Keratinocyte (primary cell): Measurements from ENCODE around the gene RIN3. TPM values are rescaled to one million over a fixed set of nuclear protein-coding genes. Genes with fewer than 3 reads are reported as not detected.

Experiments
- DNase-seq: peaks from one replicate; pipeline ENCODE4 v3.0.0-alpha.2; 2011; ENCODE audit warnings: low read depth, missing footprints, low spot score
- FAIRE-seq: peaks from 2 replicates; lab custom pipeline; 2011; peaks lifted over from hg19 to GRCh38; lab: Jason Lieb, UNC
- H2AFZ ChIP-seq: 2 replicates; pipeline ENCODE4 v1.6.0; 2012; ENCODE audit warnings: low read length, control low read depth, inconsistent platforms; ENCODE audit not compliant: control insufficient read depth
- H3K27ac ChIP-seq: 2 replicates; pipeline ENCODE4 v1.5.1; 2011; ENCODE audit warnings: low read length; ENCODE audit not compliant: control insufficient read depth, insufficient read depth
- H3K27me3 ChIP-seq: 3 replicates; pipeline ENCODE4 v1.6.0; 2011; ENCODE audit warnings: low read length; ENCODE audit not compliant: control insufficient read depth, insufficient read depth; ENCODE audit errors: extremely low read depth
- H3K36me3 ChIP-seq, 2 experiments: 2 replicates in 1 of 2; 3 replicates in 1 of 2; pipeline ENCODE4 v1.5.1; 2011; ENCODE audit warnings: low read length in 2 of 2, mild to moderate bottlenecking in 1 of 2; ENCODE audit not compliant: control insufficient read depth in 2 of 2, insufficient read depth in 2 of 2; ENCODE audit errors: extremely low read depth in 1 of 2
- H3K4me1 ChIP-seq: 3 replicates; pipeline ENCODE4 v1.5.1; 2011; ENCODE audit warnings: low read length; ENCODE audit not compliant: control insufficient read depth, insufficient read depth; ENCODE audit errors: extremely low read depth
- H3K4me2 ChIP-seq: 3 replicates; pipeline ENCODE4 v1.6.0; 2011; ENCODE audit warnings: low read depth, low read length; ENCODE audit not compliant: control insufficient read depth, insufficient read depth; ENCODE audit errors: extremely low read depth
- H3K4me3 ChIP-seq, 3 experiments: fragments of 200-600 bp in 1 of 3; sonication (generic) in 1 of 3; 2 replicates in 2 of 3; 3 replicates in 1 of 3; pipeline ENCODE4 v1.5.1; 2011 to 2016; ENCODE audit warnings: low read length in 3 of 3, mild to moderate bottlenecking in 3 of 3, control low read depth in 2 of 3, inconsistent platforms in 1 of 3, low read depth in 1 of 3, mixed read lengths in 1 of 3, mixed run types in 1 of 3, moderate library complexity in 1 of 3; ENCODE audit not compliant: control insufficient read depth in 2 of 3, insufficient read depth in 2 of 3; ENCODE audit errors: extremely low read depth in 1 of 3
- H3K79me2 ChIP-seq: 2 replicates; pipeline ENCODE4 v1.6.0; 2012; ENCODE audit warnings: low read length; ENCODE audit not compliant: control insufficient read depth, insufficient read depth
- H3K9ac ChIP-seq: 3 replicates; pipeline ENCODE4 v1.6.0; 2011; ENCODE audit warnings: low read length; ENCODE audit not compliant: control insufficient read depth, insufficient read depth; ENCODE audit errors: extremely low read depth
- H3K9me1 ChIP-seq: 3 replicates; pipeline ENCODE4 v1.6.0; 2011; ENCODE audit warnings: low read length; ENCODE audit not compliant: control insufficient read depth, insufficient read depth; ENCODE audit errors: extremely low read depth
- H3K9me3 ChIP-seq: 2 replicates; pipeline ENCODE4 v1.5.1; 2012; ENCODE audit warnings: low read depth, low read length; ENCODE audit not compliant: control insufficient read depth
- H4K20me1 ChIP-seq: 3 replicates; pipeline ENCODE4 v1.6.0; 2011; ENCODE audit warnings: low read length; ENCODE audit not compliant: control insufficient read depth, insufficient read depth; ENCODE audit errors: extremely low read depth
- EZH2 ChIP-seq: IDR thresholded peaks from one replicate; pipeline ENCODE4 v1.6.1; 2012; ENCODE audit warnings: inconsistent platforms, mild to moderate bottlenecking, low read length, moderate library complexity
- dilution Hi-C: fragments of 300-500 bp; cut with MboI; formaldehyde crosslinking; loops from one replicate; pipeline ENCODE4 v1.7.0; 2020; ENCODE audit warnings: low sequenced_read_pairs; ENCODE audit not compliant: extremely low pct_ligation_motif_present
- polyA plus RNA-seq, 5 experiments: library from polyadenylated mRNA; depleted of rRNA in 3 of 5; stranded (reverse) in 3 of 5; stranded (forward) in 1 of 5; unstranded in 1 of 5; fragments of >200 nt; gene quantifications; 1 replicate in 1 of 5; 2 replicates in 3 of 5; 3 replicates in 1 of 5; pipeline versions ENCODE4 v1.2.1 to v1.2.3, GENCODE V29; 2011 to 2012; ENCODE audit warnings: missing spikeins in 2 of 5, low read depth in 1 of 5, low replicate concordance in 1 of 5
- TF ChIP-seq, protein P1 (sequence below), 3 experiments: IDR thresholded peaks in 1 of 3; conservative IDR thresholded peaks in 1 of 3; optimal IDR thresholded peaks in 1 of 3; 2 replicates in 2 of 3; 3 replicates in 1 of 3; pipeline versions ENCODE3 to v1.5.1; 2011; ENCODE audit warnings: low read length in 3 of 3, mild to moderate bottlenecking in 3 of 3, moderate library complexity in 2 of 3, control low read depth in 1 of 3, inconsistent platforms in 1 of 3; ENCODE audit not compliant: insufficient read depth in 2 of 3; ENCODE audit errors: extremely low read depth in 1 of 3

Gene RIN3
- polyA plus RNA-seq, 1 donor (not counting 4 experiments of a cell fraction or from before 2014, with no cell fraction given): 1.2 TPM

DNA sequence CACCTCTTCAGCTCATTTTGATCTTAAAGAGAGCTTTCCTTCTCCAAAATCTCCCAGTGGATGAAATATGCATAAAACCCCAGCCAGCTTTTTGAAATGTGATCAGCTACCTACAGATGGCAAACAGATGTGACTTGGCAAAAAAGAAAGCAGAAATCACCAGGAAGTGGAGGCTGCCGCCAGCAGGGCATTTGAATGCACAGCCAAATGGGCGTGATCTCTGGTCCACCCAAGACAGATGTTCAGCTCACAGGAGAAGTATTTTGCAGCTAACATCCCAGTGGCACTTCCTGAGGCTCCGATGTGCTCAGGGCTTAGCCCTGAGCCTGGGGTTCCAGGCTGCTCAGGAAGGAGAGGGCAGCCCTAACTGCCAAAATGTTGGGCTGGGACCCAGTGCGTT, 156.6 kb downstream of the RIN3 start:
- FAIRE-seq (no peak), DNase-seq (no peak)
- H3K36me3 ChIP-seq: no peaks in the 10 kb centered on the region
- H3K27me3 ChIP-seq: no peaks in the 10 kb centered on the region
- no peaks in the 10 kb centered on the region for H4K20me1 ChIP-seq
- H3K4me3 ChIP-seq: no peak overlapping the region
- H3K4me1 ChIP-seq: no peaks in the 10 kb centered on the region
- no peak overlapping the region for H3K27ac ChIP-seq
- no peak overlapping the region for H2AFZ ChIP-seq
- no peak overlapping the region for H3K4me2 ChIP-seq
- no peaks in the 10 kb centered on the region for H3K9me1 ChIP-seq
- no peaks in the 10 kb centered on the region for H3K9me3 ChIP-seq
- no peak overlapping the region for H3K9ac ChIP-seq
- no peaks in the 10 kb centered on the region for H3K79me2 ChIP-seq
- no peak for TF ChIP-seq EZH2
- TF ChIP-seq, protein P1, sequence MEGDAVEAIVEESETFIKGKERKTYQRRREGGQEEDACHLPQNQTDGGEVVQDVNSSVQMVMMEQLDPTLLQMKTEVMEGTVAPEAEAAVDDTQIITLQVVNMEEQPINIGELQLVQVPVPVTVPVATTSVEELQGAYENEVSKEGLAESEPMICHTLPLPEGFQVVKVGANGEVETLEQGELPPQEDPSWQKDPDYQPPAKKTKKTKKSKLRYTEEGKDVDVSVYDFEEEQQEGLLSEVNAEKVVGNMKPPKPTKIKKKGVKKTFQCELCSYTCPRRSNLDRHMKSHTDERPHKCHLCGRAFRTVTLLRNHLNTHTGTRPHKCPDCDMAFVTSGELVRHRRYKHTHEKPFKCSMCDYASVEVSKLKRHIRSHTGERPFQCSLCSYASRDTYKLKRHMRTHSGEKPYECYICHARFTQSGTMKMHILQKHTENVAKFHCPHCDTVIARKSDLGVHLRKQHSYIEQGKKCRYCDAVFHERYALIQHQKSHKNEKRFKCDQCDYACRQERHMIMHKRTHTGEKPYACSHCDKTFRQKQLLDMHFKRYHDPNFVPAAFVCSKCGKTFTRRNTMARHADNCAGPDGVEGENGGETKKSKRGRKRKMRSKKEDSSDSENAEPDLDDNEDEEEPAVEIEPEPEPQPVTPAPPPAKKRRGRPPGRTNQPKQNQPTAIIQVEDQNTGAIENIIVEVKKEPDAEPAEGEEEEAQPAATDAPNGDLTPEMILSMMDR (optimal IDR thresholded peaks at IDR 0.05 in 1 of 3, IDR thresholded peaks at IDR 0.05 in 1 of 3, conservative IDR thresholded peaks at IDR 0.05 in 1 of 3; ENCODE audit: extremely low read depth in 1 of 3, insufficient read depth in 2 of 3, low read length in 3 of 3): peak in 1 of 3 experiments; percentile 22
- dilution Hi-C loops: no loop called here

DNA sequence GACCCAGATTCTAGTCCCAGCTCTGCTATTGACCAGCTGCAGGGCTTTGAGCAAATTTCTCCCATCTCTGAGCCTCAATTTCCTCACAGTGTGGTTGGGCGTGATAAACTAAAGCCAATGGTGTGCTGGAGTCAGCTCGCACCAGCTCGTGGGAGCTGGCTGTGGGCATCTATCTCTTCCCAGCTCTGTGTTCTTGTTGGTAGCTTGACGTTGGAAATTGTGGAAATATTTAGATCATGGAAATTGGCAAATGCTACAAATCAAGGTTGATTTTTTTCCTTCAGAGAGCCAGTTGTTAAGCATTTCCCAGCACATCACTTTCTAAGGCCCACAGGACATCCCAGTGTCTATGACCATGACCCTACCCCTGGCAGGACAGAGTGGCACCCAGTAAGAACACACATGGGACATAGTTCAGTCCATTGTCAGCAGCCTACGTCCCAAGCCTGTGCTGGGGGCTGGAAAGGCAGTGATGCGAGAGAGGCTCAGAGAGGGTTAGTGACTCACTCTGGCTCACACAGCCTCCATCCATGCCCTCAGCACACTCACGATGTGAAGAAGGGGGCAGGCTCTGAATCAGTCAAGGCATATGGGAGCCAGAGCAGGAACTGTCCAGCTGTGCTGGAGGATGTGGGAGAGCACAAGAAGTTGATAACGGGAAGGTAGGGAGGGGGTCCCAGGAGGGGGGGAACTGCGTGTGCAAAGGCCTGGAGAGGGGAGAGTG, 157.2 kb downstream of the RIN3 start:
- FAIRE-seq (no peak), DNase-seq (no peak)
- Histone ChIP-seq H3K27me3 (no peaks in the 10 kb centered on the region), H2AFZ (no peak overlapping the region), H3K9me1 (no peaks in the 10 kb centered on the region), H3K4me2 (no peak overlapping the region), H3K9ac (no peak overlapping the region), H3K9me3 (no peaks in the 10 kb centered on the region), H4K20me1 (no peaks in the 10 kb centered on the region), H3K36me3 (no peaks in the 10 kb centered on the region), H3K27ac (no peak overlapping the region), H3K79me2 (no peaks in the 10 kb centered on the region), H3K4me3 (no peak overlapping the region), H3K4me1 (no peaks in the 10 kb centered on the region)
- TF ChIP-seq EZH2: no peak
- TF ChIP-seq, protein P1 (optimal IDR thresholded peaks at IDR 0.05 in 1 of 3, IDR thresholded peaks at IDR 0.05 in 1 of 3, conservative IDR thresholded peaks at IDR 0.05 in 1 of 3; ENCODE audit: extremely low read depth in 1 of 3, insufficient read depth in 2 of 3, low read length in 3 of 3): no peak
- dilution Hi-C loops: no loop called here
